ENCODE data around the gene GPX4.

The GPX4 gene

DNA sequence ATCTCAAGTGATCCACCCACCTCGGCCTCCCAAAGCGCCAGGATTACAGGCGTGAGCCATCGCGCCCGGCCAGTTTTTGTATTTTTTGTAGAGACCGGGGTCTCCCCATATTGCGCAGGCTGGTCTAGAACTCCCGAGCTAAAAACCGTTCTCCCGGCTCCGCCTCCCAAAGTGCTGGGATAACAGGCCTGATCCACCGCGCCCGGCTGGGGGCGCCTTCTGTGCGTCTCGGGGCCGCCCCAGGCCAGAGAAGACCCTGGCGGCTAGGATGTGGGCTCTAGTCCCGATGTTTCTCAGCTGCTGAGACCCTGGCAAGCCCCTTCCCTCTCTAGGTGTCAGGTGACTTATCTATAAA is 33.2 kb upstream of the GPX4 start:
- no peak for DNase-seq (ENCODE audit: low read depth)
- TF ChIP-seq, protein P1, sequence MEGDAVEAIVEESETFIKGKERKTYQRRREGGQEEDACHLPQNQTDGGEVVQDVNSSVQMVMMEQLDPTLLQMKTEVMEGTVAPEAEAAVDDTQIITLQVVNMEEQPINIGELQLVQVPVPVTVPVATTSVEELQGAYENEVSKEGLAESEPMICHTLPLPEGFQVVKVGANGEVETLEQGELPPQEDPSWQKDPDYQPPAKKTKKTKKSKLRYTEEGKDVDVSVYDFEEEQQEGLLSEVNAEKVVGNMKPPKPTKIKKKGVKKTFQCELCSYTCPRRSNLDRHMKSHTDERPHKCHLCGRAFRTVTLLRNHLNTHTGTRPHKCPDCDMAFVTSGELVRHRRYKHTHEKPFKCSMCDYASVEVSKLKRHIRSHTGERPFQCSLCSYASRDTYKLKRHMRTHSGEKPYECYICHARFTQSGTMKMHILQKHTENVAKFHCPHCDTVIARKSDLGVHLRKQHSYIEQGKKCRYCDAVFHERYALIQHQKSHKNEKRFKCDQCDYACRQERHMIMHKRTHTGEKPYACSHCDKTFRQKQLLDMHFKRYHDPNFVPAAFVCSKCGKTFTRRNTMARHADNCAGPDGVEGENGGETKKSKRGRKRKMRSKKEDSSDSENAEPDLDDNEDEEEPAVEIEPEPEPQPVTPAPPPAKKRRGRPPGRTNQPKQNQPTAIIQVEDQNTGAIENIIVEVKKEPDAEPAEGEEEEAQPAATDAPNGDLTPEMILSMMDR (conservative IDR thresholded peaks at IDR 0.05; ENCODE audit: low read depth, low read length) = peak; percentile 39
- H3K4me3 ChIP-seq (ENCODE audit: low read depth, low read length) = no peak overlapping the region

DNA sequence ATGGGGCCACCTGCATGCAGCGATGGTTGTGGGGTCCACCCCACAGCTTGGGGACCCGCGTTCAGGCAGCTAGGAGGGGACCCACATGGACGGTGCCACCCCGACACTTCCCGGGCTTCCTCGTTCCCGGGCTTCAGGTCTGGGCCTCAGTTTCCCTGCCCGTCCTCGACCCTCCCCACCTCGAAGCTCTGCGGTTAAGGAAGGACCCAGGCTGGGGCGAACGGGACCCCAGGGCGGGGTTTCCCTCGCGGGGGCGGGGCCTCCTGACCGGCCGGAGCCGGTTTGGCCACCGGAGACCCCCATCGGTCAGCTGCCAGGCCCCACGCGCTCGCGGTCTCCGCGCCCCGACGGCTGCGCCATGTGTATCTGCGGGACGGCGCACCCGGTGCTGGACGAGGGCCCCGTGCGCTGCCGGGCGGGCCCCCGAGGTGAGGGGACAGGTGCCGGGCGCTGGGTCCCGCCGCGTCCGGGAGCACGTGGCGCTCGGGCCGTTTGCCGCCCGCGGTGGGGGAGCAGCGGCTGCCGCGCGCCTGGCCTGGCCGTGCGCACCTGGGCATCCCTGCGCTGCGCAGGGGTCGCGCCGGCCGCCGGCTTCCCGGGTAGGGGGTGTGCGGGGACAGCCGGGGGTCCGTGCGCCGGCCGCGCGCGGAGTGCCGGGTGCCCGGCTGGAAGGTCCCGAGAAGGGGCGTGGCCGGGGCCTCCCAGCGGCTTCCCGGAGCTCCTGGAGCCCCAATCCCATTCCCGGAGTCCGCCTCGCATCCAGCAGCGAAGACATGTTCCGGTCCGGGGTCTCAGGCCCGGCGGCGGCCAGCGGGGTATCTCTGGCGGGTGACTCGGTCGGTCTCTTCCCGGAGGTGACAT is 32.6 kb upstream of the GPX4 start:
- TF ChIP-seq, protein P1 (conservative IDR thresholded peaks at IDR 0.05; ENCODE audit: low read depth, low read length) = no peak
- no peak overlapping the region for H3K4me3 ChIP-seq (ENCODE audit: low read depth, low read length)
- DNase-seq (ENCODE audit: low read depth) = no peak

DNA sequence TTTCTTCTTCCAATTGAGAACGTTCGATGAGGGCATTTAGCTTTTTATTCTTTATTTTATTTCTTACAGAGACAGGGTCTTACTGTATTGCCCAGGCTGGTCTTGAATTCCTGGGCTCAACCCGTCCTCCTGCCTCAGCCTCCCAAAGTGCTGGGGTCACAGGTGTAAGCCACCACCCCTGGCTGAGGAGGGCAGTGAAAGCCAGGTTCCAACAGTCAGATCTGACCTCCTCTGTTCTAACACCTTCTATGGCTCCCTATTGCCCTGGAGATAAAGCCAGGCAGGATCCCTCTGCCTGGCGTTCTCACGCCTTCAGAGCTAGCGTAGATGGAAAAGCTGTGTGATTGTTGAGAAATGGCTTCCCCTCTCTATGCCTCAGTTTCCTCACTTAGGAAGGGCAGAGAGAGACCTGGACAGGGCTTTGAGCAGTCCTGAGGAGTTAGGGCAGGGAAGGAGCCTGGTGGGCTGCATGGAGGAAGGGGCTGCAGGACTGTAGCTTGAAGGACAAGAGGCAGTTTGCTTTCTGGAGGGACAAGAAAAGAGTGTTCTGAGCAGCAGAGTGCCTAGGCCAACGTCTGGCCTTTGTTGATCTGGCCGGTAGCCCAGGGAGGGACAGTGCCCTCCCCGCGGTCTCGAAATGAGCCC is 31.3 kb upstream of the GPX4 start:
- no peak for DNase-seq (ENCODE audit: low read depth)
- TF ChIP-seq, protein P1 (conservative IDR thresholded peaks at IDR 0.05; ENCODE audit: low read depth, low read length) = no peak
- no peak overlapping the region for H3K4me3 ChIP-seq (ENCODE audit: low read depth, low read length)

DNA sequence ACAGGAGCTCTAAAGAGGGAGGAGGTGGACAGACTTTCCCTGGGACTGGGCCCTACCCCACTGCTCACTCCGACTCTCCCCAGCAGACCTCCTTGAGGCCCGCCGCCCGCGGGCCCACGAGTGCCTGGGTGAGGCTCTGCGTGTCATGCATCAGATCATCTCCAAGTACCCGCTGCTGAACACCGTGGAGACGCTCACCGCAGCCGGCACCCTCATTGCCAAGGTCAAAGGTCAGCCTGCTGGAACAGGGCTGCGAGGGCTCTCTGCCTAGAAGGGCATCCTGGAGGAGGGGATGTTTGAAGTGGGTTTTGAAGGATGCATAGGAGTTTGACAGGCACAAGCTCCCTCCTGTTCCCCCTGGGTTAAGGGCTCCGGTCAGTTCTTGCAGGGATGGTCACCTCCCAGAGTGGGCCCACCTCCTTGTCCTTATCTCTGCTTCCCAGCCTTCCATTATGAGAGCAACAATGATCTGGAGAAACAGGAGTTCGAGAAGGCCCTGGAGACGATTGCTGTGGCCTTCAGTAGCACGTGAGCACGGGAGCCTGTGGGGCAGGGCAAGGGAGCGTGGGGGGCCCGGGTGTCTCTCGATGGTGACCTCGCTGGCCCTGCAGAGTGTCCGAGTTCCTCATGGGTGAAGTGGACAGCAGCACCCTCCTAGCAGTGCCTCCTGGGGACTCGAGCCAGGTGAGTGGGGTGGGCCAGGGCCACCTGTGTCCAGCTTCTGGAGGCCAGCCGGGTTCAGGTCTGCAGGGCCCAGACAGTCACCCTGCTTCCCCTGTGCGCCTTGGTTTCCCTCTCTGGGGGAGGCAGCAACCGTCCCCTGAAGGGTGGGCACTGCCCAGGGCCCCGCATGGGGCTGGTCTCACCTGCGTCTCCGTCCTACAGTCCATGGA is 30.5 kb upstream of the GPX4 start:
- TF ChIP-seq, protein P1 (conservative IDR thresholded peaks at IDR 0.05; ENCODE audit: low read depth, low read length) = no peak
- DNase-seq (ENCODE audit: low read depth) = no peak
- no peak overlapping the region for H3K4me3 ChIP-seq (ENCODE audit: low read depth, low read length)

DNA sequence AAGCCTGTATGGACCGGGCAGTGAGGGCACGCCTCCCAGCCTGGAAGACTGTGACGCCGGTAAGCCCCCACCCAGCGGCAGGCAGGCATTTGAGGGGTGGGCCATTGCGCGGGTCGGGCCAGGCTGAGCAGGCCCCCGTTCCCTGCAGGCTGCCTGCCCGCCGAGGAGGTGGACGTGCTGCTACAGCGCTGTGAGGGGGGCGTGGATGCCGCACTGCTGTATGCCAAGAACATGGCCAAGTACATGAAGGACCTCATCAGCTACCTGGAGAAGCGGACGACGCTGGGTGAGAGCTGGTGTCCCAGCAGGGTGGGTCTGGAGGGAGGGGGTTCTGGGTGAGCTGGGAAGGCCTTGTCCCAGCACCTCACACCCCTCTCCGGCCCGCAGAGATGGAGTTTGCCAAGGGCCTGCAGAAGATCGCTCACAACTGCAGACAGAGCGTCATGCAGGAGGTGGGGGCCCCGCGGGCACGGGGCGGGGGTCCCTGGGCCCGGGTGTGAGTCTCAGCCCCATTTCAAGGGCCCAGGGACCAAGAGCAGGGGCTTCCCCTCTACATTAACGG is 29.8 kb upstream of the GPX4 start:
- H3K4me3 ChIP-seq (ENCODE audit: low read depth, low read length) = no peak overlapping the region
- no peak for DNase-seq (ENCODE audit: low read depth)
- TF ChIP-seq, protein P1 (conservative IDR thresholded peaks at IDR 0.05; ENCODE audit: low read depth, low read length) = no peak

DNA sequence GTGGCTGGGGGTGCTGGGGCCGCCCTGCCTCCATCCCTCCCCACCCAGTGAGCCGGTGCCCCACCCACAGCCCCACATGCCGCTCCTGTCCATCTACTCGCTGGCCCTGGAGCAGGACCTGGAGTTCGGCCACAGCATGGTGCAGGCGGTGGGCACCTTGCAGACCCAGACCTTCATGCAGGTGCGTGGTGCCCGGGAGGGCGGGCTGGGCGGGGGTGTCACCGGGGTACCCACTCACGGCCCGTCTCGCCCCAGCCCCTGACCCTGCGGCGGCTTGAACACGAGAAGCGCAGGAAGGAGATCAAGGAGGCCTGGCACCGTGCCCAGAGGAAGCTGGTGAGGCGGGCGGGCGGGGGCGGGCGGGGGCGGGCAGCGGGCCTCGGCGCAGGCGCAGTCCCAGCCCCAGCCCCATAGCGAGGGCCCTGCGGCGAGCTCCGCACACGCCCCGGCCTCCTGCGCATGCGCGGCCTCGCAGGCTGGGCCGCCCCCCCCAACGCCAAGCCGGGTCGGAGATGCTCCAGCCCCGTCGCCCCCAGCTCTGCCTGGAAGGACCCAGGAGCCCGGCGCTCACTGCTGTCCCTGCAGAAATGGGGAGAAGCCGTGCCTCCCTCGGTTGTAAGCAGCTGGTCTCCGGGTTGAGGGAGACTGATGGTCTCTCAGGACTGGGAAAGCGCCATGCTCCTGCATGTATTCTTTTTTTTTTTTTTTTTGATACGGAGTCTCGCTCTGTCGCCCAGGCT is 29.1 kb upstream of the GPX4 start:
- H3K4me3 ChIP-seq (ENCODE audit: low read depth, low read length) = no peak overlapping the region
- no peak for DNase-seq (ENCODE audit: low read depth)
- TF ChIP-seq, protein P1 (conservative IDR thresholded peaks at IDR 0.05; ENCODE audit: low read depth, low read length) = no peak
